Upper lobe of right lung (tissue), 1 donor: ENCODE results near the gene FCAMR. TPM values are rescaled to one million over a fixed set of nuclear protein-coding genes. Genes with fewer than 3 reads are reported as not detected.
A peak's percentile ranks its signal among the peaks of the same experiment; 100 is the strongest.

Experiments
- ATAC-seq: fragments of 200-7000 bp; cut with Tn5 transposase; one replicate; pipeline ENCODE4 v1.9.1; 2020; ENCODE audit warnings: mild to moderate bottlenecking, moderate library complexity
- DNase-seq: peaks from one replicate; pipeline ENCODE4 v3.0.0-alpha.2; 2020
- H3K27ac ChIP-seq: fragments of 200-600 bp; one replicate; pipeline ENCODE4 v1.8.0; 2022
- H3K27me3 ChIP-seq: fragments of 200-600 bp; one replicate; pipeline ENCODE4 v1.8.0; 2022; ENCODE audit warnings: mild to moderate bottlenecking
- H3K36me3 ChIP-seq: fragments of 200-600 bp; one replicate; pipeline ENCODE4 v1.8.0; 2022
- H3K4me1 ChIP-seq: fragments of 200-600 bp; one replicate; pipeline ENCODE4 v1.8.0; 2022
- H3K4me3 ChIP-seq: fragments of 200-600 bp; one replicate; pipeline ENCODE4 v1.8.0; 2022; ENCODE audit warnings: mild to moderate bottlenecking
- H3K9me3 ChIP-seq: fragments of 200-600 bp; one replicate; pipeline ENCODE4 v1.8.0; 2022
- CTCF ChIP-seq: fragments of 200-600 bp; IDR thresholded peaks from one replicate; pipeline ENCODE4 v1.8.0; 2022; ENCODE audit warnings: antibody characterized with exemption
- intact Hi-C: fragments of 100-400 bp; cut with DNase I; formaldehyde crosslinking; loops from one replicate; pipeline ENCODE4 v1.11.0; 2022
- total RNA-seq: library from RNA; stranded (reverse); fragmentation: NEBNext Ultra II Directional; extraction: Animal tissue kit (Norgen Biotek cat#: 25700); gene quantifications from one replicate; pipeline ENCODE4 v1.2.1, GENCODE V29; 2021
- donor health status: DM: no; HTN: yes; CAD: no; lungs with severe emphysema.

Gene FCAMR
- total RNA-seq, 1 donor from 2014 or later: not detected

- no peaks in the 10 kb centered on the region for H3K4me1 ChIP-seq
- no peaks in the 10 kb centered on the region for H3K9me3 ChIP-seq
- no peaks in the 10 kb centered on the region for H3K36me3 ChIP-seq
- H3K27me3 ChIP-seq: no peaks in the 10 kb centered on the region
- no peak overlapping the region for H3K27ac ChIP-seq
- intact Hi-C loops: no loop called here
- H3K4me3 ChIP-seq: no peak overlapping the region
- no peak for ATAC-seq
- DNase-seq: no peak
- no peak for TF ChIP-seq CTCF
Observed at GRCh38 chr1:206957639-206958038, 12.6 kb downstream of the FCAMR start.

GRCh38 chr1:206955476-206956451 lies 14.5 kb downstream of the FCAMR start:
- no peaks in the 10 kb centered on the region for H3K9me3 ChIP-seq
- H3K4me3 ChIP-seq: no peak overlapping the region
- no peaks in the 10 kb centered on the region for H3K27me3 ChIP-seq
- H3K4me1 ChIP-seq: no peaks in the 10 kb centered on the region
- H3K27ac ChIP-seq: no peak overlapping the region
- intact Hi-C loops: no loop called here
- TF ChIP-seq CTCF: no peak
- ATAC-seq (peak; percentile 51), DNase-seq (no peak)
- H3K36me3 ChIP-seq: no peaks in the 10 kb centered on the region

GRCh38 chr1:206954459-206955342 lies 15.6 kb downstream of the FCAMR start:
- no peaks in the 10 kb centered on the region for H3K4me1 ChIP-seq
- H3K27me3 ChIP-seq: no peaks in the 10 kb centered on the region
- intact Hi-C loops: no loop called here
- no peaks in the 10 kb centered on the region for H3K9me3 ChIP-seq
- DNase-seq (no peak), ATAC-seq (no peak)
- H3K27ac ChIP-seq: peak overlapping the region; percentile 5
- TF ChIP-seq CTCF: no peak
- H3K4me3 ChIP-seq: no peak overlapping the region
- no peaks in the 10 kb centered on the region for H3K36me3 ChIP-seq

GRCh38 chr1:206953626-206954025 lies 16.6 kb downstream of the FCAMR start:
- Histone ChIP-seq H3K27ac (peak overlapping the region; percentile 5), H3K4me1 (no peaks in the 10 kb centered on the region), H3K9me3 (no peaks in the 10 kb centered on the region), H3K27me3 (no peaks in the 10 kb centered on the region), H3K4me3 (no peak overlapping the region), H3K36me3 (no peaks in the 10 kb centered on the region)
- ATAC-seq (peak; percentile 49), DNase-seq (no peak)
- intact Hi-C loops: no loop called here
- TF ChIP-seq CTCF: no peak

DNA sequence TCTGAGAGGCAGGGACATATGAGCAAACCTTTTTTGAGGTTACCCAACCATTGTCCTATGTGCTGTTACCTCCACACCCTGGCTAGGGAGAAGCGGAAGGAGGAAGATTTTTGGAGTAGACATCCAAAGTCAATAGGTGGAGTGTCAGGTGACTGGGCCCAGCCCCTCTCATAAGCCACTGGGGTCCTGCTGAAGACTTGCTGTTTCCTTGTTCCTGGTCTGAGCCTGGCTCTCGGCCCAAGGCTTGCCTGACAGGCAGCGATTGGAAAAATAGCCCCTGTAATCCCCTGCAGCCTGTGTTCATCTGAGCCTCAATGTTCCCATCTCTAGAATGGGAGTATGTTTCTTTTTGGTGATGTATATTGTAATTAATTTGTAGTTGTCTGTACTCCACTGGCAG lies 17.1 kb downstream of the FCAMR start:
- Histone ChIP-seq H3K4me3 (no peak overlapping the region), H3K4me1 (no peaks in the 10 kb centered on the region), H3K9me3 (no peaks in the 10 kb centered on the region), H3K36me3 (no peaks in the 10 kb centered on the region), H3K27me3 (no peaks in the 10 kb centered on the region), H3K27ac (no peak overlapping the region)
- intact Hi-C loops: no loop called here
- no peak for TF ChIP-seq CTCF
- ATAC-seq (peak; percentile 51), DNase-seq (no peak)
